HEK293 (cell line): ENCODE data around the gene TMEM145.

Experiments
- RBAK ChIP-seq: fragments of 450-650 bp; formaldehyde crosslinking; IDR thresholded peaks from 2 replicates; pipeline ENCODE4 v1.5.1; 2016; ENCODE audit warnings: missing biosample characterization, missing genetic modification characterization
- SALL2 ChIP-seq: fragments of 450-650 bp; formaldehyde crosslinking; IDR thresholded peaks from 2 replicates; pipeline ENCODE4 v1.5.0; 2017; ENCODE audit warnings: missing biosample characterization, mild to moderate bottlenecking, missing genetic modification characterization, borderline replicate concordance
- ZFHX2 ChIP-seq: fragments of 450-650 bp; formaldehyde crosslinking; conservative IDR thresholded peaks from 2 replicates; pipeline ENCODE4 v1.5.1; 2016; ENCODE audit warnings: missing biosample characterization, missing genetic modification characterization
- ZFP41 ChIP-seq: fragments of 450-650 bp; formaldehyde crosslinking; IDR thresholded peaks from 2 replicates; pipeline ENCODE4 v1.5.1; 2016; ENCODE audit warnings: missing biosample characterization, missing genetic modification characterization, borderline replicate concordance
- ZNF140 ChIP-seq: fragments of 450-650 bp; formaldehyde crosslinking; IDR thresholded peaks from 2 replicates; pipeline ENCODE4 v1.5.1; 2016; ENCODE audit warnings: missing biosample characterization, missing genetic modification characterization
- ZNF24 ChIP-seq: fragments of 450-650 bp; formaldehyde crosslinking; IDR thresholded peaks from 2 replicates; pipeline ENCODE4 v1.5.1; 2016; ENCODE audit warnings: missing biosample characterization, missing genetic modification characterization
- ZNF785 ChIP-seq: fragments of 450-650 bp; formaldehyde crosslinking; IDR thresholded peaks from 2 replicates; pipeline ENCODE4 v1.5.1; 2016; ENCODE audit warnings: missing biosample characterization, missing genetic modification characterization
- ZSCAN30 ChIP-seq: fragments of 450-650 bp; IDR thresholded peaks from 2 replicates; pipeline ENCODE4 v1.5.1; 2018; ENCODE audit warnings: missing biosample characterization, mild to moderate bottlenecking, missing genetic modification characterization, moderate library complexity
- TF ChIP-seq, protein P1 (sequence below): fragments of 450-650 bp; formaldehyde crosslinking; IDR thresholded peaks from 2 replicates; pipeline ENCODE4 v1.5.1; 2016; ENCODE audit warnings: missing biosample characterization, missing genetic modification characterization
- TF ChIP-seq, protein P2 (sequence below): fragments of 450-650 bp; formaldehyde crosslinking; IDR thresholded peaks from 2 replicates; pipeline ENCODE4 v1.5.1; 2017; ENCODE audit warnings: missing biosample characterization, missing genetic modification characterization
- TF ChIP-seq, protein P3 (sequence below): fragments of 450-650 bp; formaldehyde crosslinking; IDR thresholded peaks from 2 replicates; pipeline ENCODE4 v1.5.1; 2016; ENCODE audit warnings: missing biosample characterization, missing genetic modification characterization
- TF ChIP-seq, protein P4 (sequence below): fragments of 450-650 bp; formaldehyde crosslinking; IDR thresholded peaks from 2 replicates; pipeline ENCODE4 v1.5.1; 2016; ENCODE audit warnings: missing biosample characterization, missing genetic modification characterization
- TF ChIP-seq, protein P5 (sequence below): fragments of 450-650 bp; IDR thresholded peaks from 2 replicates; pipeline ENCODE4 v1.5.1; 2018; ENCODE audit warnings: missing biosample characterization, missing genetic modification characterization

DNA sequence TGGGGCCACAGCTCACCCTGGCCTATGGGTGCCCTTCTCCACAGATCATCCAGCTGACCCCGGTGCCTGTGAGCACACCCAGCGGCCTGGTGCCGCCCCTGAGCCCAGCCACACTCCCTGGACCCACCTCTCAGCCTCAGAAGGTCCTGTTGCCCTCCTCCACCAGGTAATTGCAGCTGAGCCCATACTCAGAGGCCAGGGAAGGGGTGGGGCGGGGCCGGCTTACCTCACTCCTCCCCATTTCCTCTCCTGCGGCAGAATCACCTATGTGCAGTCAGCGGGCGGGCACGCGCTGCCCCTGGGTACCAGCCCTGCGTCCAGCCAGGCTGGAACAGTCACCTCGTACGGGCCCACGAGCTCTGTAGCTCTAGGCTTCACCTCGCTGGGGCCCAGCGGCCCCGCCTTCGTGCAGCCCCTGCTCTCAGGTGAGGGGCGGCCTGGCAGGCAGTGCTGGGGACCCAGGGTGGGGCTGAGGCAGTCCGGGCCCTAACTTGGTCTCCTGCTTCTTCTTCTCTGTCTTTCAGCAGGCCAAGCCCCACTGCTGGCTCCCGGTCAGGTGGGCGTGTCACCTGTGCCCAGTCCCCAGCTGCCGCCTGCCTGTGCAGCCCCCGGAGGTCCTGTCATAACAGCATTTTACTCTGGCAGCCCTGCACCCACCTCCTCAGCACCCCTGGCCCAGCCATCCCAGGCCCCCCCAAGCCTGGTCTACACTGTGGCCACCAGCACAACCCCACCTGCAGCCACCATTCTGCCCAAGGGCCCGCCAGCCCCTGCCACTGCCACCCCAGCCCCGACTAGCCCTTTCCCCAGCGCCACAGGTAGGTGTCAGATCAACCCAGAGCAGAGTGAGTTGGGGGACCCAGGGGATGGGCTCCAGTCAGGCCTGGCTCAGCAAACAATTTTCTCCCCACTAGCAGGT is 20.8 kb upstream of the TMEM145 start:
- TF ChIP-seq, protein P1, sequence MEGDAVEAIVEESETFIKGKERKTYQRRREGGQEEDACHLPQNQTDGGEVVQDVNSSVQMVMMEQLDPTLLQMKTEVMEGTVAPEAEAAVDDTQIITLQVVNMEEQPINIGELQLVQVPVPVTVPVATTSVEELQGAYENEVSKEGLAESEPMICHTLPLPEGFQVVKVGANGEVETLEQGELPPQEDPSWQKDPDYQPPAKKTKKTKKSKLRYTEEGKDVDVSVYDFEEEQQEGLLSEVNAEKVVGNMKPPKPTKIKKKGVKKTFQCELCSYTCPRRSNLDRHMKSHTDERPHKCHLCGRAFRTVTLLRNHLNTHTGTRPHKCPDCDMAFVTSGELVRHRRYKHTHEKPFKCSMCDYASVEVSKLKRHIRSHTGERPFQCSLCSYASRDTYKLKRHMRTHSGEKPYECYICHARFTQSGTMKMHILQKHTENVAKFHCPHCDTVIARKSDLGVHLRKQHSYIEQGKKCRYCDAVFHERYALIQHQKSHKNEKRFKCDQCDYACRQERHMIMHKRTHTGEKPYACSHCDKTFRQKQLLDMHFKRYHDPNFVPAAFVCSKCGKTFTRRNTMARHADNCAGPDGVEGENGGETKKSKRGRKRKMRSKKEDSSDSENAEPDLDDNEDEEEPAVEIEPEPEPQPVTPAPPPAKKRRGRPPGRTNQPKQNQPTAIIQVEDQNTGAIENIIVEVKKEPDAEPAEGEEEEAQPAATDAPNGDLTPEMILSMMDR (tag by site-specific recombination): no peak
- TF ChIP-seq ZNF24 (tag by site-specific recombination) (no peak), ZSCAN30 (tag by site-specific recombination) (no peak), RBAK (no peak), ZFP41 (tag by site-specific recombination) (no peak), ZNF785 (tag by site-specific recombination) (no peak), SALL2 (no peak), ZFHX2 (tag by site-specific recombination) (no peak), ZNF140 (tag by site-specific recombination) (no peak)
- TF ChIP-seq, protein P2, sequence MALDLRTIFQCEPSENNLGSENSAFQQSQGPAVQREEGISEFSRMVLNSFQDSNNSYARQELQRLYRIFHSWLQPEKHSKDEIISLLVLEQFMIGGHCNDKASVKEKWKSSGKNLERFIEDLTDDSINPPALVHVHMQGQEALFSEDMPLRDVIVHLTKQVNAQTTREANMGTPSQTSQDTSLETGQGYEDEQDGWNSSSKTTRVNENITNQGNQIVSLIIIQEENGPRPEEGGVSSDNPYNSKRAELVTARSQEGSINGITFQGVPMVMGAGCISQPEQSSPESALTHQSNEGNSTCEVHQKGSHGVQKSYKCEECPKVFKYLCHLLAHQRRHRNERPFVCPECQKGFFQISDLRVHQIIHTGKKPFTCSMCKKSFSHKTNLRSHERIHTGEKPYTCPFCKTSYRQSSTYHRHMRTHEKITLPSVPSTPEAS: no peak
- TF ChIP-seq, protein P3, sequence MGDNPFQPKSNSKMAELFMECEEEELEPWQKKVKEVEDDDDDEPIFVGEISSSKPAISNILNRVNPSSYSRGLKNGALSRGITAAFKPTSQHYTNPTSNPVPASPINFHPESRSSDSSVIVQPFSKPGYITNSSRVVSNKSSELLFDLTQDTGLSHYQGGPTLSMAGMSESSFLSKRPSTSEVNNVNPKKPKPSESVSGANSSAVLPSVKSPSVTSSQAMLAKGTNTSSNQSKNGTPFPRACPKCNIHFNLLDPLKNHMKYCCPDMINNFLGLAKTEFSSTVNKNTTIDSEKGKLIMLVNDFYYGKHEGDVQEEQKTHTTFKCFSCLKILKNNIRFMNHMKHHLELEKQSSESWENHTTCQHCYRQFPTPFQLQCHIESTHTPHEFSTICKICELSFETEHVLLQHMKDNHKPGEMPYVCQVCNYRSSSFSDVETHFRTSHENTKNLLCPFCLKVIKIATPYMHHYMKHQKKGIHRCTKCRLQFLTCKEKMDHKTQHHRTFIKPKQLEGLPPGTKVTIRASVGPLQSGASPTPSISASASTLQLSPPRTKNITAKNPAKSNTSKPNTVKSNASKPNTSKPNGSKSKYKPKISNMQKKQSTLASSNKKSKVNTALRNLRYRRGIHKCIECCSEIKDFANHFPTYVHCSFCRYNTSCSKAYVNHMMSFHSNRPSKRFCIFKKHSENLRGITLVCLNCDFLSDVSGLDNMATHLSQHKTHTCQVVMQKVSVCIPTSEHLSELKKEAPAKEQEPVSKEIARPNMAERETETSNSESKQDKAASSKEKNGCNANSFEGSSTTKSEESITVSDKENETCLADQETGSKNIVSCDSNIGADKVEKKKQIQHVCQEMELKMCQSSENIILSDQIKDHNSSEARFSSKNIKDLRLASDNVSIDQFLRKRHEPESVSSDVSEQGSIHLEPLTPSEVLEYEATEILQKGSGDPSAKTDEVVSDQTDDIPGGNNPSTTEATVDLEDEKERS (tag by site-specific recombination): no peak
- TF ChIP-seq, protein P4, sequence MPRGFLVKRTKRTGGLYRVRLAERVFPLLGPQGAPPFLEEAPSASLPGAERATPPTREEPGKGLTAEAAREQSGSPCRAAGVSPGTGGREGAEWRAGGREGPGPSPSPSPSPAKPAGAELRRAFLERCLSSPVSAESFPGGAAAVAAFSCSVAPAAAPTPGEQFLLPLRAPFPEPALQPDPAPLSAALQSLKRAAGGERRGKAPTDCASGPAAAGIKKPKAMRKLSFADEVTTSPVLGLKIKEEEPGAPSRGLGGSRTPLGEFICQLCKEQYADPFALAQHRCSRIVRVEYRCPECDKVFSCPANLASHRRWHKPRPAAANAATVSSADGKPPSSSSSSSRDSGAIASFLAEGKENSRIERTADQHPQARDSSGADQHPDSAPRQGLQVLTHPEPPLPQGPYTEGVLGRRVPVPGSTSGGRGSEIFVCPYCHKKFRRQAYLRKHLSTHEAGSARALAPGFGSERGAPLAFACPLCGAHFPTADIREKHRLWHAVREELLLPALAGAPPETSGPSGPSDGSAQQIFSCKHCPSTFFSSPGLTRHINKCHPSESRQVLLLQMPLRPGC (tag by site-specific recombination): no peak
- TF ChIP-seq, protein P5, sequence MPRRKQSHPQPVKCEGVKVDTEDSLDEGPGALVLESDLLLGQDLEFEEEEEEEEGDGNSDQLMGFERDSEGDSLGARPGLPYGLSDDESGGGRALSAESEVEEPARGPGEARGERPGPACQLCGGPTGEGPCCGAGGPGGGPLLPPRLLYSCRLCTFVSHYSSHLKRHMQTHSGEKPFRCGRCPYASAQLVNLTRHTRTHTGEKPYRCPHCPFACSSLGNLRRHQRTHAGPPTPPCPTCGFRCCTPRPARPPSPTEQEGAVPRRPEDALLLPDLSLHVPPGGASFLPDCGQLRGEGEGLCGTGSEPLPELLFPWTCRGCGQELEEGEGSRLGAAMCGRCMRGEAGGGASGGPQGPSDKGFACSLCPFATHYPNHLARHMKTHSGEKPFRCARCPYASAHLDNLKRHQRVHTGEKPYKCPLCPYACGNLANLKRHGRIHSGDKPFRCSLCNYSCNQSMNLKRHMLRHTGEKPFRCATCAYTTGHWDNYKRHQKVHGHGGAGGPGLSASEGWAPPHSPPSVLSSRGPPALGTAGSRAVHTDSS (tag by site-specific recombination): no peak
